ENCODE results near the gene FASN. TPM values are rescaled to one million over a fixed set of nuclear protein-coding genes. Genes with fewer than 3 reads are reported as not detected.

FASN gene
- total RNA-seq, 2 experiments from 2014 or later: 302 to 305 TPM

DNA sequence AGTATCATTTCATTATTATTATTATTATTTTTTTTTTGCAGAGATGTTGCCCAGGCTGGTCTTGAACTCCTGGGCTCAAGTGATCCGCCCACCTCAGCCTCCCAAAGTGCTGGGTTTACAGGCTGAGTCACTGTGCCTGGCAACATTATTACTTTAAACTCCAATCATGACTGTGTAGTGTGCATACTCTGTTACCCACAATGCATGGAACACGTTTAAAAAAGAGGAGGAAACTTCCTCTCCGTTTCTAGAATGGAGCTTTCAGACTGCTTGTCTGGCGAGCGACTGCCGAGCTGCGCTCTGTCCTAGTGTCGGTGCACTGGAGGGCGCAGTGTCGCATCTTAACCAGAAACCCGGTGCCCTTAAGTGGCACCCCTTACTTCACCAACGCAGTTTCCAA lies 22.1 kb upstream of the FASN start:
- ChIA-PET CTCF (no interaction called here), POLR2A (no interaction called here)

GRCh38 chr17:82118815-82119380 lies 20.9 kb upstream of the FASN start:
- ChIA-PET POLR2A (no interaction called here), CTCF (no interaction called here)

DNA sequence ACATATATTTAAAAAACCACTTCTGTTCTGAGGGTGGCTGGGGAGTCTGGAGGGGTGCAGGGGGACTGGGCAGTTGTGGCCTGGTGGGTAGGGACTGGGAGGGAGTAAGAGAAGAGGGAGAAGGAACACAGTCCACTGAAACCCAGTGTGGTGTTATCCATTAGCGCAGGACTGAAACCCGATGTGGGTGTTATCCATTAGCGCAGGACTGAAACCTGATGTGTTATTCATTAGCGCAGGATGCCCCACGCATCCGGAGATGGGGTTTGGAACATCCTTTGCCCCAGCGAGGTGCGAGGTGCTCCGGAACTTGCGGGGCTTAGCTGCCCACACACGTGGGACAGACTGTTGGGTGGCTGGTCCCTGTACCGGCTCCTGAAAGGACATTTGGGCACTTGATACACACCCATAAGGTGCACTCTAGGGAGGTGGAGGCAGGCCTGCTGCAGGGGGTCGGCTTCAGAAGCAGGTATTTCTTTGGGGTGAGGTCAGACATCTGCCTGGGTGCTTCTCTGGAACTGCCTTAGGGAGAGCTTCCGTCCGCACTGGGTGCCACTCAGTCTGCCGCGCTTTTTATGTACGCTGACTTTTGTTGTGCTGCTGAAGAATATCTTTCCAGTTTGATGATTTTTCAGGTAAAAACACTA lies 20.3 kb upstream of the FASN start:
- CTCF ChIA-PET: no interaction called here
- POLR2A ChIA-PET: no interaction called here

- POLR2A ChIA-PET: no interaction called here
- CTCF ChIA-PET: interaction anchor here (0.6 to 0.9 kb wide), 2 partner anchors 12 to 80 kb away, joined by 3 read pairs; partner anchors contain the start of gene DCXR
Observed at GRCh38 chr17:82117139-82118090, 19.4 kb upstream of the FASN start.

DNA sequence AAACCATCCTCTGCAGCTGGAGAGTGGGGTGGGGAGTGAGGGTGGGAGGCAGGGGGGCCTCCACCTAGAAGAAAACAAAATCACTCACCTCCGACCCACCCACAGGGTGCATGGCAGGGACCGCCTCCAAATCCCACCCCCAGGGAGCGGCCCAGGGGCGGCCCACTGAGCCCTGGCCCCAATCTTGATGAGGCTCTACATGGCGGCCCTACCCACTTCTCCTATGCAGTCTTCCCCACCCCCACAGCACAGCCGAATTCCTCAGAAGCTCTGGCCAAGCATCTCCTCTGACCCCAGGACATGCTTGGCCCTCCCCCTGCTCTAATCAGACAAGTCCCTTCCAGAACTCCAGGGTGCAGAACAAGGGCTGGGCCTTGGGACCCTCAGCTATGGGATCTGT lies 18.2 kb upstream of the FASN start:
- POLR2A ChIA-PET: no interaction called here
- CTCF ChIA-PET: interaction anchor here (0.7 kb wide), 1 partner anchor 99 kb away, joined by 6 read pairs; no protein-coding TSS in a partner anchor

- ChIA-PET POLR2A (no interaction called here), CTCF (no interaction called here)
Observed at GRCh38 chr17:82114872-82115271, 16.8 kb upstream of the FASN start.

GRCh38 chr17:82114447-82114846 lies 16.4 kb upstream of the FASN start:
- CTCF ChIA-PET: no interaction called here
- POLR2A ChIA-PET: no interaction called here

DNA sequence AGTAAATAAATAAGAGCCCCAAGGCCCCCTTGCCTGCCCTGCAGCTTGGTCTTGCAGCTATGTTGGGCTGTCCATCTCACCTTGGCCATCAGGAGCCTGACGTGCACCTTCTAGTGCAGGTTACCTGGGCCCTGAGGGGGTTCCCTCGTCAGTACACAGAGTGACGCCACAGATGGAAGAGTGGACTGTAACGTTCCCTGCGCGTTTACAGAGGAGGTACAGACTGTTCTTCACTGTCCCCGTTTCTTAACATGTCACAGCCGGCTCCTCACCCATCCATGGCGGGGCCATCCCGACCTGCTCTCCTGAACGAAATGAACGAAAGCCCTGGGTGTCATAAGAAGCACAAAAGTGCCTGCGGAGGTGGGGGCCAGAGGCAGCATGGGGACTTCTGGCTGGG lies 15.9 kb upstream of the FASN start:
- POLR2A ChIA-PET: no interaction called here
- CTCF ChIA-PET: interaction anchor here (1.1 kb wide), 1 partner anchor 14 kb away, joined by 3 read pairs; no protein-coding TSS in a partner anchor

DNA sequence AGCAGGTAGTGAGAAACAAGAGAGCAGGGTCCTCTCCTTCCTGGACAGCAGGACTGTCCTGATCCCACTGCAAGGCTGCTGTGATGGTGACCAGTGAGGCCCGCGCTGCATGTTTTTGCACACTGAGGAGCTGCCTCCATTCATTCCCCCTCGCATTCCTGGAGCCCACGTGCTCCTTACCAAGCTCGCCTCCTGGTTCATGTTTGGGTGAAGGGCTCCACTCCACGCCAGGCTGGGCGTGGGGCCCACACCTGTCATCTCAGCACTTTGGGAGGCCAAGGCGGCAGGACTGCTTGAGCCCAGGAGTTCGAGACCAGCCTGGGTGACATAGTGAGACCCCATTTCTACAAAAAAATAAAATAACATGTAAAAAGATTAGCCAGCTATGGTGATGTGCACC lies 15.4 kb upstream of the FASN start:
- CTCF ChIA-PET: interaction anchor here (1.1 kb wide), 2 partner anchors 14 to 42 kb away, joined by 3 read pairs; no protein-coding TSS in a partner anchor
- POLR2A ChIA-PET: no interaction called here

DNA sequence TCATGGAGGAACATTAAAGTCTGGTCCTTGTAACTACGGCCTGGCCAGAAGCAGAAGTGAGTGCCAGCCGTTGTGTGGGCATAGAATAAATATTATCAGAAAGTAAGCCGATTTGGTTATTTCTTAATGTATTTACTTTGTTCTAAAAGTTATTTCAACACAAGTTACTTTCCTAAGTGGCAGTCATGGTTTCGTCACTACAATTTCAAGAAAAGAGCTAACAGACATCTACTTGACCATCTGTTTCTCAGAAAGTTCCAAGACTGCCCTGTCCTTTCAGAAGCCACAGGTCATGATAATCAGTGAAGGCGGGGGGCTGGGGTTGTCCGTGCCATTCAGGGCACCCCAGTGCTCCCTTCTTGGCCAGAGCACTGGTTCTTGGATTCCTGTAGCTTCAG lies 14.9 kb upstream of the FASN start:
- ChIA-PET CTCF (interaction anchor here (1.1 kb wide), 2 partner anchors 15 to 42 kb away, joined by 3 read pairs; no protein-coding TSS in a partner anchor), POLR2A (no interaction called here)

- ChIA-PET CTCF (interaction anchor here (1.1 kb wide), 1 partner anchor 43 kb away, joined by 3 read pairs; no protein-coding TSS in a partner anchor), POLR2A (interaction anchor here (0.6 kb wide), 2 partner anchors 9 to 1615 kb away, joined by 3 read pairs; no protein-coding TSS in a partner anchor)
Observed at GRCh38 chr17:82112181-82112913, 14.3 kb upstream of the FASN start.

DNA sequence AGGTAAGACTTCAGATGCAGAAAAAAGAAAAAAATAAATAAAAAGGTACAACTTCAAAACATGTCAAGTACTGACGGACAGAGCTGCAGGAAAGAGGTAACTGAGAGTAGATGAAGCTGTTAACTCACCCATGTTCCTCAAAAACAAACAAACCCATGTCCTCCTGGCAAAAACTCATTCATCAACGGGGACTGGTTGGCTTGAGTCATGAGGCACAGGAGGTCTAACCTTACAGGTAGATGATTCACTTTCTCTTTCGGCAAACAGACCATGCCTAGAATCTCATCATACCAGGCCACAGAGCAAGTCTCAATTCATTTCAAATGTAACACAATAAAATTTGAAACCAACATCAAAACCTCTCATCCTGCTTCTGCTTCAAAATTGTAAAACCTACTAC lies 12.3 kb upstream of the FASN start:
- ChIA-PET POLR2A (no interaction called here), CTCF (interaction anchor here (1.0 to 1.2 kb wide), 2 partner anchors 16 to 151 kb away, joined by 5 to 6 read pairs; no protein-coding TSS in a partner anchor)

GRCh38 chr17:82108961-82109475 lies 11.0 kb upstream of the FASN start:
- ChIA-PET POLR2A (no interaction called here), CTCF (interaction anchor here (1.1 to 3.0 kb wide), 2 partner anchors 10 to 79 kb away, joined by 3 to 9 read pairs; partner anchors contain the start of gene FASN)

DNA sequence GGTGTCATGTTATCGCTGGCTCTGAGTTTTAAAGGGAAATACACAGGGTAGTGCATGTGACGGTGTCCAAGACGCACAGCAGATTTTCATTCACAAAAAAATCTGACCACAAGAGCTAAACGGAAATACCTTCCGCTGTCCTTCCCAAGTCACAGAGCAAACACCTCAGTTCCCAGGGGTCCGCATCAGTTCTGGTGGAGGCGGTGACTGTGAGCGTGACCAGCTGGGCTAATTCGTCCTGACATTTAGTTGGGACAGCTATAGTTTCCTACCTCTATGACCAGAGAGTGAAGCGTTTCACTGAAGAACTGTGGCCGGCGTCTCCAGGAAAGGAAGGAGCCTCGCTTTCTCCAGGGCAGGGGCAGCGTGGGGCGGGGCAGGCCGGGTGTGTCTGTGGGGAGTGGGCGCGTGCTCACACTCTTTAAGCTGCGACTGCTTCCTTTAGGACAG lies 10.5 kb upstream of the FASN start:
- ChIA-PET POLR2A (no interaction called here), CTCF (interaction anchor here (1.1 to 3.0 kb wide), 2 partner anchors 10 to 79 kb away, joined by 3 to 9 read pairs; partner anchors contain the start of gene FASN)

- POLR2A ChIA-PET: no interaction called here
Observed at GRCh38 chr17:82108038-82108437, 10.0 kb upstream of the FASN start.

DNA sequence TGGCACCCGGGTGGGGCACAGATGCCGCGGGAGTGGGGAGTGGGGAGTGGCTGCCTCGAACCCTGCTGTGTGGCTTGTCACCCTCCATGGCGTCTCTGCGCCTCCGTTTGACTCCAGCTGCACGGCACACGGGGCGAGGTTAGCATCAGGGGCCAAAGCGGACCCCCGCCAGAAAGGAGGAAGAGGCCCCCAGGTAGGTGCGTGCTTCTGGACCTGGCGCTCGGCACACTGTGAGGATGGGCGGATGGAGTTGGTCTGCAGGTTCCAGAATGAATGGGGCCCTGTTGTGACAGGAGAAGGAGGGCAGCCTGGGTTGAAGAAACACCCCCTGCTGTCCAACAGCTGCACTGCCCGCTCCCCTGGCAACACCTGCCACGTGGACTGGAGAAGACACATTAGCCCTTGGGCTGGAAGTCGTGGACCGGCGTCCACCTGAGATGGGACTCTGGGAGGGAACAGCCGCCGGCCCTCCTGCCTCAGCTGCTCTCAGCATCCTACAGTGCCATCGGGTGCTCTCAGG lies 9.4 kb upstream of the FASN start:
- CTCF ChIA-PET: interaction anchor here (1.3 to 3.0 kb wide), 3 partner anchors 9 to 77 kb away, joined by 4 to 9 read pairs (median 6); partner anchors contain the start of gene FASN
- POLR2A ChIA-PET: interaction anchor here (1.5 kb wide), 1 partner anchor 11 kb away, joined by 7 read pairs; no protein-coding TSS in a partner anchor

More at GRCh38 chr17:82108038-82108437, 10.0 kb upstream of the FASN start:
- CTCF ChIA-PET: interaction anchor here (3.0 kb wide), 1 partner anchor 9 kb away, joined by 9 read pairs; the partner anchor contains the start of gene FASN

GRCh38 chr17:82106688-82107305 lies 8.8 kb upstream of the FASN start:
- ChIA-PET CTCF (interaction anchor here (0.7 to 3.0 kb wide), 6 partner anchors 8 to 76 kb away, joined by 3 to 9 read pairs (median 4); partner anchors contain the start of gene FASN), POLR2A (interaction anchor here (0.9 to 2.2 kb wide), 4 partner anchors 9 to 69 kb away, joined by 3 to 7 read pairs (median 5); partner anchors contain the start of genes DCXR and FASN)

Measured in activated CD8-positive, alpha-beta memory T cell treated with anti-CD3 and anti-CD28 coated beads for 36 hours (primary cell).